SK-N-SH (cell line): ENCODE data around the gene EIF1B. TPM values are rescaled to one million over a fixed set of nuclear protein-coding genes. Genes with fewer than 3 reads are reported as not detected.

Experiments
- CTCF ChIA-PET: fragments of 300-600, 350-600 bp; formaldehyde crosslinking; extraction: SDS; loops from one replicate; lab custom pipeline; 2021; lab: Yijun Ruan, JAX
- POLR2A ChIA-PET: fragments of 350-600 bp; sonication (Branson Sonifier 250); formaldehyde crosslinking; extraction: SDS; loops from one replicate; lab custom pipeline; 2020; ENCODE audit warnings: antibody characterized with exemption, inconsistent platforms; lab: Yijun Ruan, JAX
- DNase-seq: peaks from one replicate; pipeline ENCODE4 v3.0.0; 2012
- H2AFZ ChIP-seq: fragments of 200-600 bp; sonication (generic); 2 replicates; pipeline ENCODE4 v1.8.1; 2016; ENCODE audit warnings: antibody characterized with exemption, mild to moderate bottlenecking, low read depth
- H3F3A ChIP-seq: fragments of 200-600 bp; sonication (generic); replicated peaks from 2 replicates; pipeline ENCODE3; 2016; ENCODE audit warnings: antibody characterized with exemption, mild to moderate bottlenecking; ENCODE audit not compliant: insufficient read depth
- H3K27ac ChIP-seq, 2 experiments: fragments of 200-500 bp in 1 of 2; fragments of 200-600 bp in 1 of 2; sonication (Bioruptor generic) in 1 of 2; sonication (generic), shearing (Covaris generic) in 1 of 2; 2 replicates each; pipeline versions ENCODE4 v1.5.1 to v1.6.1; 2014 to 2016; ENCODE audit warnings: low read depth in 2 of 2, inconsistent platforms in 1 of 2, low read length in 1 of 2, mild to moderate bottlenecking in 1 of 2, mixed read lengths in 1 of 2
- H3K27me3 ChIP-seq: fragments of 200-600 bp; sonication (generic), shearing (Covaris generic); 2 replicates; pipeline ENCODE4 v1.6.1; 2016; ENCODE audit warnings: mixed run types; ENCODE audit not compliant: insufficient read depth
- H3K36me3 ChIP-seq, 2 experiments: fragments of 200-500 bp in 1 of 2; fragments of 200-600 bp in 1 of 2; sonication (Bioruptor generic) in 1 of 2; sonication (generic) in 1 of 2; replicated peaks in 1 of 2; 2 replicates each; pipeline versions ENCODE3 to v1.5.1; 2014 to 2016; ENCODE audit warnings: low read length in 1 of 2, mild to moderate bottlenecking in 1 of 2; ENCODE audit not compliant: insufficient read depth in 2 of 2, control insufficient read depth in 1 of 2
- H3K4me1 ChIP-seq, 2 experiments: fragments of 200-500 bp in 1 of 2; fragments of 200-600 bp in 1 of 2; sonication (Bioruptor generic) in 1 of 2; sonication (generic), shearing (Covaris generic) in 1 of 2; 2 replicates each; pipeline versions ENCODE4 v1.5.1 to v1.6.1; 2014 to 2016; ENCODE audit warnings: low read depth in 1 of 2, low read length in 1 of 2, mixed run types in 1 of 2; ENCODE audit not compliant: insufficient read depth in 2 of 2, control insufficient read depth in 1 of 2
- H3K4me2 ChIP-seq: fragments of 200-600 bp; sonication (generic), shearing (Covaris generic); 2 replicates; pipeline ENCODE4 v1.6.1; 2017; ENCODE audit warnings: mixed run types
- H3K4me3 ChIP-seq, 2 experiments: fragments of 200-500 bp in 1 of 2; fragments of 200-600 bp in 1 of 2; sonication (Bioruptor generic) in 1 of 2; sonication (generic), shearing (Covaris generic) in 1 of 2; 2 replicates each; pipeline versions ENCODE4 v1.5.1 to v1.8.1; 2014 to 2016; ENCODE audit warnings: low read depth in 2 of 2, inconsistent platforms in 1 of 2, low read length in 1 of 2, mild to moderate bottlenecking in 1 of 2, mixed read lengths in 1 of 2, moderate library complexity in 1 of 2
- H3K79me2 ChIP-seq: fragments of 200-600 bp; sonication (generic); 2 replicates; pipeline ENCODE4 v1.8.1; 2017; ENCODE audit warnings: mild to moderate bottlenecking; ENCODE audit not compliant: insufficient read depth
- H3K9ac ChIP-seq: fragments of 200-600 bp; sonication (generic); 2 replicates; pipeline ENCODE4 v1.6.1; 2017; ENCODE audit warnings: mixed run types
- H3K9me2 ChIP-seq: fragments of 200-600 bp; sonication (generic); 2 replicates; pipeline ENCODE4 v1.6.1; 2017; ENCODE audit warnings: mixed run types
- H3K9me3 ChIP-seq: fragments of 200-600 bp; sonication (generic); 2 replicates; pipeline ENCODE4 v1.6.1; 2017; ENCODE audit warnings: mixed run types, mild to moderate bottlenecking, moderate library complexity
- H4K20me1 ChIP-seq: fragments of 200-600 bp; sonication (generic); 2 replicates; pipeline ENCODE4 v1.6.1; 2017; ENCODE audit warnings: mild to moderate bottlenecking, mixed run types; ENCODE audit not compliant: insufficient read depth
- CHD2 ChIP-seq: fragments of 150-350 bp; IDR thresholded peaks from 2 replicates; pipeline ENCODE4 v1.6.1; 2018; ENCODE audit warnings: low read length; ENCODE audit not compliant: partially characterized antibody
- CTCF ChIP-seq: fragments of 200-600 bp; sonication (generic); IDR thresholded peaks from 2 replicates; pipeline ENCODE4 v1.6.1; 2017; ENCODE audit warnings: antibody characterized with exemption, mild to moderate bottlenecking, moderate library complexity
- ELF1 ChIP-seq: IDR thresholded peaks from 2 replicates; pipeline ENCODE4 v1.4.0; 2012
- EP300 ChIP-seq, 2 experiments: IDR thresholded peaks; 2 replicates each; pipeline versions ENCODE4 v1.4.0 to v1.6.1; 2012; ENCODE audit warnings: borderline replicate concordance in 1 of 2, low read depth in 1 of 2, low read length in 1 of 2
- GABPA ChIP-seq: IDR thresholded peaks from 2 replicates; pipeline ENCODE4 v1.4.0; 2012; ENCODE audit warnings: low read depth, mild to moderate bottlenecking
- MAX ChIP-seq: IDR thresholded peaks from 2 replicates; pipeline ENCODE4 v1.4.0; 2012; ENCODE audit warnings: low read depth
- MEF2A ChIP-seq: IDR thresholded peaks from 2 replicates; pipeline ENCODE4 v1.4.0; 2012; ENCODE audit warnings: low read depth, borderline replicate concordance
- MXI1 ChIP-seq: IDR thresholded peaks from 2 replicates; pipeline ENCODE4 v1.6.1; 2012; ENCODE audit warnings: mild to moderate bottlenecking, low read depth, low read length, improper control_type of control experiment
- NRF1 ChIP-seq: IDR thresholded peaks from 2 replicates; pipeline ENCODE4 v1.6.1; 2012; ENCODE audit warnings: low read depth, mild to moderate bottlenecking, low read length
- PBX3 ChIP-seq: IDR thresholded peaks from 2 replicates; pipeline ENCODE4; 2012
- RCOR1 ChIP-seq: fragments of 150-350 bp; IDR thresholded peaks from 2 replicates; pipeline ENCODE4 v1.6.1; 2017; ENCODE audit warnings: antibody characterized with exemption, low read length
- REST ChIP-seq: IDR thresholded peaks from 2 replicates; pipeline ENCODE4 v1.6.1; 2012; ENCODE audit warnings: mild to moderate bottlenecking, low read depth, low read length, moderate library complexity
- RFX5 ChIP-seq: IDR thresholded peaks from 2 replicates; pipeline ENCODE4 v1.6.1; 2012; ENCODE audit warnings: mild to moderate bottlenecking, improper control_type of control experiment, low read length
- RXRA ChIP-seq: IDR thresholded peaks from 2 replicates; pipeline ENCODE4 v1.4.0; 2012; ENCODE audit warnings: low read depth, mild to moderate bottlenecking, borderline replicate concordance
- SIN3A ChIP-seq: IDR thresholded peaks from 2 replicates; pipeline ENCODE4 v1.6.1; 2012; ENCODE audit warnings: low read depth, mild to moderate bottlenecking, low read length, moderate library complexity, borderline replicate concordance
- SMC3 ChIP-seq: IDR thresholded peaks from 2 replicates; pipeline ENCODE4 v1.6.1; 2012; ENCODE audit warnings: low read depth, low read length, improper control_type of control experiment
- TAF1 ChIP-seq: IDR thresholded peaks from 2 replicates; pipeline ENCODE4 v1.6.1; 2012; ENCODE audit warnings: low read depth, mild to moderate bottlenecking, low read length, moderate library complexity, borderline replicate concordance
- TCF12 ChIP-seq: IDR thresholded peaks from 2 replicates; pipeline ENCODE4 v1.4.0; 2012
- TEAD4 ChIP-seq: IDR thresholded peaks from 2 replicates; pipeline ENCODE4 v1.4.0; 2012; ENCODE audit warnings: mild to moderate bottlenecking, borderline replicate concordance; ENCODE audit not compliant: insufficient read depth
- USF1 ChIP-seq: IDR thresholded peaks from 2 replicates; pipeline ENCODE4 v1.4.0; 2012; ENCODE audit warnings: low read depth, borderline replicate concordance
- ZBTB33 ChIP-seq: IDR thresholded peaks from 2 replicates; pipeline ENCODE4 v1.4.0; 2012; ENCODE audit warnings: low read depth, borderline replicate concordance
- WGBS: methylation state at CpG from one replicate; pipeline ENCODE4 v1.1.6; 2017; ENCODE audit warnings: low lambda C conversion rate; 5-methylcytosine and 5-hydroxymethylcytosine counted together
- polyA plus RNA-seq, 3 experiments: library from polyadenylated mRNA; depleted of rRNA; stranded (reverse); fragments of >200 nt; gene quantifications; 2 replicates each; pipeline ENCODE4 v1.2.3, GENCODE V29; 2012

Gene EIF1B
- polyA plus RNA-seq, 1 of the 3 experiments (the other 2 are of a cell fraction) = 22.9 TPM

GRCh38 chr3:40287248-40287647 is 22.3 kb upstream of the EIF1B start (continued):
- no peak for TF ChIP-seq USF1
- no peak for TF ChIP-seq RCOR1
- TF ChIP-seq ELF1 = no peak
- no peak for TF ChIP-seq EP300 (IDR thresholded peaks at IDR 0.05; ENCODE audit: borderline replicate concordance in 1 of 2, low read depth in 1 of 2, low read length in 1 of 2)
- no peak for TF ChIP-seq TCF12
- TF ChIP-seq, all 33 proteins: peak for 0

- H4K20me1 ChIP-seq = no peaks in the 10 kb centered on the region
- no peak overlapping the region for H3K4me3 ChIP-seq
- H3K9me3 ChIP-seq = no peaks in the 10 kb centered on the region
- H3K9ac ChIP-seq = no peak overlapping the region
- WGBS = 70% methylated on average over 6 of the region's 6 CpGs
- H3K79me2 ChIP-seq = no peaks in the 10 kb centered on the region
- H3K4me1 ChIP-seq = peaks cover 0 to 3% of the 10 kb centered on the region in 2 experiments; a peak in 1 of 4 replicates
- H3F3A ChIP-seq = no peaks in the 10 kb centered on the region
- ChIA-PET CTCF (interaction anchor here (0.6 to 2.2 kb wide), 2 partner anchors 19 to 27 kb away, joined by 3 to 7 read pairs; partner anchors contain the start of gene EIF1B), POLR2A (no interaction called here)
- DNase-seq = no peak
- TF ChIP-seq TCF12 = no peak
- no peak for TF ChIP-seq CTCF
- TF ChIP-seq REST = no peak
- no peak for TF ChIP-seq RFX5
- TF ChIP-seq RCOR1 = no peak
- no peak for TF ChIP-seq SMC3
- TF ChIP-seq TAF1 = no peak
- TF ChIP-seq MXI1 = no peak
- no peak for TF ChIP-seq PBX3
- TF ChIP-seq MEF2A = no peak
- no peak for TF ChIP-seq MAX
- TF ChIP-seq ZBTB33 = no peak
- no peak for TF ChIP-seq GABPA
- no peak for TF ChIP-seq SIN3A
- no peak for TF ChIP-seq RXRA
- TF ChIP-seq TEAD4 = no peak
- TF ChIP-seq NRF1 = no peak
- TF ChIP-seq EP300 (IDR thresholded peaks at IDR 0.05; ENCODE audit: borderline replicate concordance in 1 of 2, low read depth in 1 of 2, low read length in 1 of 2) = no peak
- no peak for TF ChIP-seq CHD2
- TF ChIP-seq, all 33 proteins: peak for 0
- H3K9me2 ChIP-seq = no peaks in the 10 kb centered on the region
- no peaks in the 10 kb centered on the region for H3K36me3 ChIP-seq
- H3K27me3 ChIP-seq = no peaks in the 10 kb centered on the region
- H2AFZ ChIP-seq = no peak overlapping the region
- H3K27ac ChIP-seq = no peak overlapping the region
- no peak overlapping the region for H3K4me2 ChIP-seq
Measured at GRCh38 chr3:40290396-40290795, 19.1 kb upstream of the EIF1B start.
